ENCODE results near the gene LRRC45.

Gene LRRC45

GRCh38 chr17:82022981-82023446 is at the start of gene LRRC45:
Gene LRRC45 (plus strand): TSS chr17:82023305. CDS start chr17:82023644, 339 bp downstream.
- Histone ChIP-seq H3F3A (ENCODE audit: control insufficient read depth, insufficient read depth) (peaks cover 3% of the 10 kb centered on the region; the same call in 1 of the 2 replicates), H3K4me2 (ENCODE audit: low read length) (peak within 1 kb of the TSS; percentile 89), H3K4me1 (ENCODE audit: control insufficient read depth, low read length) (peaks cover 25% of the 10 kb centered on the region), H3K9me3 (ENCODE audit: control insufficient read depth, insufficient read depth, low read length) (no peaks in the 10 kb centered on the region), H4K20me1 (ENCODE audit: control insufficient read depth, insufficient read depth, low read depth, low read length) (peaks cover 8% of the 10 kb centered on the region; the same call in 1 of the 2 replicates), H3K36me3 (ENCODE audit: control insufficient read depth, low read length) (peaks cover 9% of the 10 kb centered on the region), H3K9me2 (replicated peaks; ENCODE audit: control insufficient read depth, low read length) (no peaks in the 10 kb centered on the region), H3K27me3 (ENCODE audit: control insufficient read depth, low read length) (no peaks in the 10 kb centered on the region), H3K27ac (ENCODE audit: low read depth, low read length) (peak within 1 kb of the TSS; percentile 10; the same call in 1 of the 2 replicates), H3K4me3 (ENCODE audit: low read length) (peak within 1 kb of the TSS; percentile 92), H3K79me2 (ENCODE audit: control insufficient read depth, low read length) (peaks cover 35% of the 10 kb centered on the region)
- TF ChIP-seq EZH2phosphoT487 (IDR thresholded peaks at IDR 0.05; ENCODE audit: borderline replicate concordance, low read length) = no peak
- TF ChIP-seq, protein P1, sequence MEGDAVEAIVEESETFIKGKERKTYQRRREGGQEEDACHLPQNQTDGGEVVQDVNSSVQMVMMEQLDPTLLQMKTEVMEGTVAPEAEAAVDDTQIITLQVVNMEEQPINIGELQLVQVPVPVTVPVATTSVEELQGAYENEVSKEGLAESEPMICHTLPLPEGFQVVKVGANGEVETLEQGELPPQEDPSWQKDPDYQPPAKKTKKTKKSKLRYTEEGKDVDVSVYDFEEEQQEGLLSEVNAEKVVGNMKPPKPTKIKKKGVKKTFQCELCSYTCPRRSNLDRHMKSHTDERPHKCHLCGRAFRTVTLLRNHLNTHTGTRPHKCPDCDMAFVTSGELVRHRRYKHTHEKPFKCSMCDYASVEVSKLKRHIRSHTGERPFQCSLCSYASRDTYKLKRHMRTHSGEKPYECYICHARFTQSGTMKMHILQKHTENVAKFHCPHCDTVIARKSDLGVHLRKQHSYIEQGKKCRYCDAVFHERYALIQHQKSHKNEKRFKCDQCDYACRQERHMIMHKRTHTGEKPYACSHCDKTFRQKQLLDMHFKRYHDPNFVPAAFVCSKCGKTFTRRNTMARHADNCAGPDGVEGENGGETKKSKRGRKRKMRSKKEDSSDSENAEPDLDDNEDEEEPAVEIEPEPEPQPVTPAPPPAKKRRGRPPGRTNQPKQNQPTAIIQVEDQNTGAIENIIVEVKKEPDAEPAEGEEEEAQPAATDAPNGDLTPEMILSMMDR (IDR thresholded peaks at IDR 0.05; ENCODE audit: low read depth, low read length, poor library complexity, severe bottlenecking) = no peak

DNA sequence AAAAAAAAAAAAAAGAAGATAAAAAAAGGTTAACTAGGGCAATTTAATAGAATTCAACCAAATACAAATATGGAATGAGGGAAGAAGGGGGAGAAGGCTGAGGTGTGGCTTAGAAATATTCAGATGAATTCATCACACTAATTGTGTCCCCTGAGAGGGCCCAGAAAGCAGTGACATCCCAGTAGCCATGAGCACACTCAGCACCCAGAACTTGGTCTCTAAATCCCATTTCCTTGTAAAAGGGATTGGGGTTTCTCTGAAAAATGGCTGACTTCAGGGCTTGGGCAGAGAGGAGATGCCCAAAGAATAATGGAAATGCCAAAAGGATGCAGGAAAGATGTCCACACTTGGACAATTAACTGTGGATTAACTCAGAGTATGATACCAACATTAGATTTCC is 49.7 kb upstream of the LRRC45 start:
- Histone ChIP-seq H3K79me2 (ENCODE audit: control insufficient read depth, low read length) (peaks cover 6% of the 10 kb centered on the region), H3K27me3 (ENCODE audit: control insufficient read depth, low read length) (no peaks in the 10 kb centered on the region), H3F3A (ENCODE audit: control insufficient read depth, insufficient read depth) (no peaks in the 10 kb centered on the region), H3K9me3 (ENCODE audit: control insufficient read depth, insufficient read depth, low read length) (no peaks in the 10 kb centered on the region; the same call in 1 of the 2 replicates), H3K4me1 (ENCODE audit: control insufficient read depth, low read length) (peaks cover 14% of the 10 kb centered on the region), H3K4me3 (ENCODE audit: low read length) (no peak overlapping the region), H4K20me1 (ENCODE audit: control insufficient read depth, insufficient read depth, low read depth, low read length) (no peaks in the 10 kb centered on the region), H3K4me2 (ENCODE audit: low read length) (no peak overlapping the region), H3K9me2 (replicated peaks; ENCODE audit: control insufficient read depth, low read length) (no peaks in the 10 kb centered on the region), H3K27ac (ENCODE audit: low read depth, low read length) (no peak overlapping the region), H3K36me3 (ENCODE audit: control insufficient read depth, low read length) (no peaks in the 10 kb centered on the region)
- TF ChIP-seq, protein P1 (IDR thresholded peaks at IDR 0.05; ENCODE audit: low read depth, low read length, poor library complexity, severe bottlenecking) = no peak
- TF ChIP-seq EZH2phosphoT487 (IDR thresholded peaks at IDR 0.05; ENCODE audit: borderline replicate concordance, low read length) = no peak

- H4K20me1 ChIP-seq (ENCODE audit: control insufficient read depth, insufficient read depth, low read depth, low read length) = no peaks in the 10 kb centered on the region
- H3F3A ChIP-seq (ENCODE audit: control insufficient read depth, insufficient read depth) = no peaks in the 10 kb centered on the region; the same call in 1 of the 2 replicates
- peaks cover 16% of the 10 kb centered on the region for H3K4me1 ChIP-seq (ENCODE audit: control insufficient read depth, low read length)
- H3K79me2 ChIP-seq (ENCODE audit: control insufficient read depth, low read length) = peaks cover 10% of the 10 kb centered on the region
- peaks cover 12% of the 10 kb centered on the region; the same call in 1 of the 2 replicates for H3K36me3 ChIP-seq (ENCODE audit: control insufficient read depth, low read length)
- H3K9me3 ChIP-seq (ENCODE audit: control insufficient read depth, insufficient read depth, low read length) = no peaks in the 10 kb centered on the region; the same call in 1 of the 2 replicates
- TF ChIP-seq, protein P1 (IDR thresholded peaks at IDR 0.05; ENCODE audit: low read depth, low read length, poor library complexity, severe bottlenecking) = no peak
- TF ChIP-seq EZH2phosphoT487 (IDR thresholded peaks at IDR 0.05; ENCODE audit: borderline replicate concordance, low read length) = no peak
- H3K27ac ChIP-seq (ENCODE audit: low read depth, low read length) = peak overlapping the region; percentile 53
- no peaks in the 10 kb centered on the region for H3K9me2 ChIP-seq (replicated peaks; ENCODE audit: control insufficient read depth, low read length)
- no peaks in the 10 kb centered on the region for H3K27me3 ChIP-seq (ENCODE audit: control insufficient read depth, low read length)
- peak overlapping the region; percentile 93 for H3K4me3 ChIP-seq (ENCODE audit: low read length)
- H3K4me2 ChIP-seq (ENCODE audit: low read length) = peak overlapping the region; percentile 95
Observed at GRCh38 chr17:81976332-81977210, 46.5 kb upstream of the LRRC45 start.
